Common myeloid progenitor, CD34-positive (primary cell): Measurements from ENCODE around the gene IFITM10.

Experiments
- CTCF ChIA-PET: fragments of 350-600 bp; sonication (Branson Sonifier 250); formaldehyde crosslinking; loops from one replicate; lab custom pipeline; 2021; ENCODE audit warnings: antibody characterized with exemption; lab: Charles Lee
- POLR2A ChIA-PET: fragments of 350-600 bp; sonication (Branson Sonifier 250); formaldehyde crosslinking; loops from one replicate; lab custom pipeline; 2021; ENCODE audit warnings: antibody characterized with exemption; lab: Charles Lee
- DNase-seq, 3 donors: peaks; one replicate each; pipeline versions ENCODE4 v3.0.0 to v3.0.0-alpha.2; 2013
- H3K27ac ChIP-seq, 2 experiments: 1 replicate in 1 of 2; 2 replicates in 1 of 2; pipeline ENCODE4 v1.7.0; 2013; ENCODE audit warnings: inconsistent platforms in 2 of 2, low read length in 2 of 2, mild to moderate bottlenecking in 2 of 2, low read depth in 1 of 2, moderate library complexity in 1 of 2; ENCODE audit not compliant: severe bottlenecking in 2 of 2, insufficient read depth in 1 of 2, poor library complexity in 1 of 2
- H3K27me3 ChIP-seq, 5 experiments: replicated peaks in 2 of 5; 1 replicate in 3 of 5; 2 replicates in 2 of 5; pipeline versions ENCODE4 v1.6.1 to v1.7.0; 2013; ENCODE audit warnings: low read length in 4 of 5, mild to moderate bottlenecking in 2 of 5, moderate library complexity in 2 of 5, inconsistent platforms in 1 of 5; ENCODE audit not compliant: insufficient read depth in 5 of 5, control insufficient read depth in 4 of 5
- H3K36me3 ChIP-seq, 4 experiments: 1 replicate in 2 of 4; 2 replicates in 2 of 4; pipeline versions ENCODE4 v1.6.1 to v1.7.0; 2013; ENCODE audit warnings: low read length in 3 of 4, control low read depth in 1 of 4, mild to moderate bottlenecking in 1 of 4; ENCODE audit not compliant: control insufficient read depth in 4 of 4, insufficient read depth in 4 of 4
- H3K4me1 ChIP-seq, 4 experiments: 1 replicate in 3 of 4; 2 replicates in 1 of 4; pipeline versions ENCODE4 v1.6.1 to v1.7.1; 2013; ENCODE audit warnings: low read length in 3 of 4, mild to moderate bottlenecking in 3 of 4, control low read depth in 1 of 4, inconsistent platforms in 1 of 4, moderate library complexity in 1 of 4; ENCODE audit not compliant: control insufficient read depth in 4 of 4, insufficient read depth in 4 of 4; ENCODE audit errors: control extremely low read depth in 1 of 4
- H3K4me3 ChIP-seq, 7 experiments: 1 replicate in 4 of 7; 2 replicates in 3 of 7; pipeline versions ENCODE4 v1.5.1 to v1.7.0; 2013; ENCODE audit warnings: mild to moderate bottlenecking in 7 of 7, low read length in 6 of 7, moderate library complexity in 6 of 7, inconsistent platforms in 2 of 7, low read depth in 2 of 7, control low read depth in 1 of 7; ENCODE audit not compliant: insufficient read depth in 4 of 7, control insufficient read depth in 1 of 7; ENCODE audit errors: extremely low read depth in 1 of 7
- H3K9me3 ChIP-seq, 5 experiments: 1 replicate in 4 of 5; 2 replicates in 1 of 5; pipeline versions ENCODE4 v1.6.1 to v1.7.1; 2013; ENCODE audit warnings: low read length in 4 of 5, mild to moderate bottlenecking in 2 of 5, inconsistent platforms in 1 of 5, low read depth in 1 of 5, moderate library complexity in 1 of 5; ENCODE audit not compliant: control insufficient read depth in 4 of 5, insufficient read depth in 2 of 5; ENCODE audit errors: control extremely low read depth in 1 of 5
- WGBS: methylation state at CpG from one replicate; pipeline ENCODE4 v1.1.5; 2013; ENCODE audit not compliant: insufficient coverage; 5-methylcytosine and 5-hydroxymethylcytosine counted together

Gene IFITM10

GRCh38 chr11:1694064-1694845 lies 56.1 kb downstream of the IFITM10 start:
- Histone ChIP-seq H3K4me1 (peaks cover 0 to 27% (median 22%) of the 10 kb centered on the region in 4 experiments), H3K4me3 (peak overlapping the region in 3 of 7 experiments; percentile 57 to 69 (median 63)), H3K27ac (no peak overlapping the region), H3K27me3 (peaks cover 0 to 3% (median 0%) of the 10 kb centered on the region in 5 experiments), H3K36me3 (no peaks in the 10 kb centered on the region), H3K9me3 (no peaks in the 10 kb centered on the region)
- WGBS, result 48% methylated on average over 45 of the region's 45 CpGs
- CTCF ChIA-PET, result interaction anchor here (0.8 to 6.4 kb wide), 56 partner anchors 8 to 465 kb away, joined by 3 to 213 read pairs (median 6); partner anchors contain the start of gene SYT8
- peak; percentile 71 to 82 (median 79) for DNase-seq
- POLR2A ChIA-PET, result interaction anchor here (0.7 to 1.2 kb wide), 5 partner anchors 40 to 139 kb away, joined by 3 to 4 read pairs (median 3); partner anchors contain the start of gene IFITM10

GRCh38 chr11:1693327-1694063 lies 56.9 kb downstream of the IFITM10 start:
- ChIA-PET CTCF (interaction anchor here (0.8 to 6.4 kb wide), 58 partner anchors 9 to 465 kb away, joined by 3 to 213 read pairs (median 6); partner anchors contain the start of gene SYT8), POLR2A (interaction anchor here (1.0 to 1.2 kb wide), 2 partner anchors 39 to 69 kb away, joined by 3 to 4 read pairs; no protein-coding TSS in a partner anchor)
- no peak overlapping the region for H3K27ac ChIP-seq
- WGBS, result 4% methylated on average over 20 of the region's 37 CpGs
- peak overlapping the region; percentile 13 to 69 (median 47) for H3K4me3 ChIP-seq
- no peaks in the 10 kb centered on the region for H3K36me3 ChIP-seq
- H3K4me1 ChIP-seq, result peaks cover 0 to 32% (median 23%) of the 10 kb centered on the region in 4 experiments
- H3K27me3 ChIP-seq, result peaks cover 0 to 3% (median 0%) of the 10 kb centered on the region in 5 experiments
- peak; percentile 65 to 70 (median 66) for DNase-seq
- no peaks in the 10 kb centered on the region for H3K9me3 ChIP-seq

- ChIA-PET CTCF (interaction anchor here (0.6 to 6.4 kb wide), 36 partner anchors 9 to 466 kb away, joined by 3 to 213 read pairs (median 7); partner anchors contain the start of gene SYT8), POLR2A (interaction anchor here (1.2 kb wide), 1 partner anchor 38 kb away, joined by 4 read pairs; no protein-coding TSS in a partner anchor)
- Histone ChIP-seq H3K9me3 (no peaks in the 10 kb centered on the region), H3K4me1 (peaks cover 0 to 32% (median 23%) of the 10 kb centered on the region in 4 experiments), H3K27ac (no peak overlapping the region), H3K4me3 (no peak overlapping the region), H3K36me3 (no peaks in the 10 kb centered on the region), H3K27me3 (peaks cover 0 to 3% (median 0%) of the 10 kb centered on the region in 5 experiments)
- no peak for DNase-seq
- WGBS, result 44% methylated on average over 11 of the region's 20 CpGs
These were observed 57.6 kb downstream of the IFITM10 start for GRCh38 chr11:1692708-1693326.

GRCh38 chr11:1691878-1692707 lies 58.3 kb downstream of the IFITM10 start:
- ChIA-PET CTCF (interaction anchor here (0.6 to 6.4 kb wide), 29 partner anchors 10 to 462 kb away, joined by 3 to 213 read pairs (median 5); partner anchors contain the start of genes SYT8 and TNNI2), POLR2A (no interaction called here)
- DNase-seq, result no peak
- Histone ChIP-seq H3K4me1 (peaks cover 0 to 32% (median 21%) of the 10 kb centered on the region in 4 experiments), H3K36me3 (no peaks in the 10 kb centered on the region), H3K9me3 (no peaks in the 10 kb centered on the region), H3K27me3 (peaks cover 0 to 3% (median 0%) of the 10 kb centered on the region in 5 experiments), H3K27ac (no peak overlapping the region), H3K4me3 (no peak overlapping the region)
- 99% methylated on average over 11 of the region's 16 CpGs for WGBS

GRCh38 chr11:1691026-1691877 lies 59.1 kb downstream of the IFITM10 start:
- CTCF ChIA-PET, result interaction anchor here (0.7 to 6.4 kb wide), 16 partner anchors 10 to 459 kb away, joined by 3 to 213 read pairs (median 5); partner anchors contain the start of genes SYT8 and TNNI2
- H3K27me3 ChIP-seq, result peaks cover 0 to 3% (median 0%) of the 10 kb centered on the region in 5 experiments
- no peaks in the 10 kb centered on the region for H3K36me3 ChIP-seq
- 96% methylated on average over 11 of the region's 16 CpGs for WGBS
- H3K4me3 ChIP-seq, result no peak overlapping the region
- H3K4me1 ChIP-seq, result peaks cover 0 to 32% (median 21%) of the 10 kb centered on the region in 4 experiments
- POLR2A ChIA-PET, result no interaction called here
- no peak for DNase-seq
- no peaks in the 10 kb centered on the region for H3K9me3 ChIP-seq
- H3K27ac ChIP-seq, result no peak overlapping the region
